ENCODE measurements around the gene MAPK6.

DNA sequence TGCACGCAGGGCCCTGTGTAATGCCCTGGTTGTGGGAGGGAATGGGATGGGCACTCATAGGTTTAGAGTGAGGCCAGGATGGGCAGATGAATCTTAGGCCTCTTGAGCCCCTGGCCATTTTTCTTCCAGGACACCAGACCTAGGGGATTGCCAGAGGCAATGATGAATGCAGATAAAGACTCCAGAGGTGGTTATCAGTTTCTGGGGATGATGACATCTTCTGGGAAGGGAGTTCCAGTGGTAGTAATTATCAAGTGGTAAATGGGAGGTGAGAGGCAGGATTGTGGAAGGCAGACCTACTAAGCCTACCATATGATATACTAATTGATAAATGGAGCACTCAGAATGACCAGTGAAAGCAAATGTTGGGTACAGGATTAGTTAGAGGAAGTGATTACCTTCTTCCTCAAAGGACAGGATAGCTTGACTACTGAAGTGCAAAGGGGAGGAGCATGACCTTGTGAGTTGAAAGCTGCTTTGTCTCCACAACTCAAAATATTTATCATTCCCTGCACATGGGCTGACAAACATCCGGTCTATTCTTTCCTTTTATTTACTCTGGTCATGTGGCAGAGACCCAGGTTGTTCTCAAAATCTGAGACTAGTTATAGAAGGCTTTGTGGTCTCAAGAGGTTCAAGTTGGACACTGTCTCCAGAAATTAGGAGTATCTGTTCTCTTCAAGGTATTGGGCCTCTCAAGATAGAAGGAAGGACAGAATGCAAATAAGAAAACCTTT lies 10.2 kb upstream of the MAPK6 start:
- TF ChIP-seq TAF1 (IDR thresholded peaks at IDR 0.05; ENCODE audit: borderline replicate concordance, insufficient read depth, low read length) (no peak), POLR2AphosphoS5 (IDR thresholded peaks at IDR 0.05; ENCODE audit: low read depth, low read length) (no peak), SIN3A (IDR thresholded peaks at IDR 0.05; ENCODE audit: borderline replicate concordance, insufficient read depth, low read length) (no peak), FOXP2 (optimal IDR thresholded peaks at IDR 0.05; ENCODE audit: borderline replicate concordance, extremely low read depth, extremely low read length, insufficient read depth) (no peak)
- TF ChIP-seq, protein P1, sequence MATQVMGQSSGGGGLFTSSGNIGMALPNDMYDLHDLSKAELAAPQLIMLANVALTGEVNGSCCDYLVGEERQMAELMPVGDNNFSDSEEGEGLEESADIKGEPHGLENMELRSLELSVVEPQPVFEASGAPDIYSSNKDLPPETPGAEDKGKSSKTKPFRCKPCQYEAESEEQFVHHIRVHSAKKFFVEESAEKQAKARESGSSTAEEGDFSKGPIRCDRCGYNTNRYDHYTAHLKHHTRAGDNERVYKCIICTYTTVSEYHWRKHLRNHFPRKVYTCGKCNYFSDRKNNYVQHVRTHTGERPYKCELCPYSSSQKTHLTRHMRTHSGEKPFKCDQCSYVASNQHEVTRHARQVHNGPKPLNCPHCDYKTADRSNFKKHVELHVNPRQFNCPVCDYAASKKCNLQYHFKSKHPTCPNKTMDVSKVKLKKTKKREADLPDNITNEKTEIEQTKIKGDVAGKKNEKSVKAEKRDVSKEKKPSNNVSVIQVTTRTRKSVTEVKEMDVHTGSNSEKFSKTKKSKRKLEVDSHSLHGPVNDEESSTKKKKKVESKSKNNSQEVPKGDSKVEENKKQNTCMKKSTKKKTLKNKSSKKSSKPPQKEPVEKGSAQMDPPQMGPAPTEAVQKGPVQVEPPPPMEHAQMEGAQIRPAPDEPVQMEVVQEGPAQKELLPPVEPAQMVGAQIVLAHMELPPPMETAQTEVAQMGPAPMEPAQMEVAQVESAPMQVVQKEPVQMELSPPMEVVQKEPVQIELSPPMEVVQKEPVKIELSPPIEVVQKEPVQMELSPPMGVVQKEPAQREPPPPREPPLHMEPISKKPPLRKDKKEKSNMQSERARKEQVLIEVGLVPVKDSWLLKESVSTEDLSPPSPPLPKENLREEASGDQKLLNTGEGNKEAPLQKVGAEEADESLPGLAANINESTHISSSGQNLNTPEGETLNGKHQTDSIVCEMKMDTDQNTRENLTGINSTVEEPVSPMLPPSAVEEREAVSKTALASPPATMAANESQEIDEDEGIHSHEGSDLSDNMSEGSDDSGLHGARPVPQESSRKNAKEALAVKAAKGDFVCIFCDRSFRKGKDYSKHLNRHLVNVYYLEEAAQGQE (IDR thresholded peaks at IDR 0.05; ENCODE audit: insufficient read depth in 1 of 2, low read depth in 2 of 2, low read length in 2 of 2): no peak

Measured in PFSK-1 (cell line).